ENCODE data around the gene MRPL37. TPM values are rescaled to one million over a fixed set of nuclear protein-coding genes. Genes with fewer than 3 reads are reported as not detected.

MRPL37 gene
- total and polyA plus RNA-seq, 2 donors from 2014 or later, result 47.4 to 114 TPM

DNA sequence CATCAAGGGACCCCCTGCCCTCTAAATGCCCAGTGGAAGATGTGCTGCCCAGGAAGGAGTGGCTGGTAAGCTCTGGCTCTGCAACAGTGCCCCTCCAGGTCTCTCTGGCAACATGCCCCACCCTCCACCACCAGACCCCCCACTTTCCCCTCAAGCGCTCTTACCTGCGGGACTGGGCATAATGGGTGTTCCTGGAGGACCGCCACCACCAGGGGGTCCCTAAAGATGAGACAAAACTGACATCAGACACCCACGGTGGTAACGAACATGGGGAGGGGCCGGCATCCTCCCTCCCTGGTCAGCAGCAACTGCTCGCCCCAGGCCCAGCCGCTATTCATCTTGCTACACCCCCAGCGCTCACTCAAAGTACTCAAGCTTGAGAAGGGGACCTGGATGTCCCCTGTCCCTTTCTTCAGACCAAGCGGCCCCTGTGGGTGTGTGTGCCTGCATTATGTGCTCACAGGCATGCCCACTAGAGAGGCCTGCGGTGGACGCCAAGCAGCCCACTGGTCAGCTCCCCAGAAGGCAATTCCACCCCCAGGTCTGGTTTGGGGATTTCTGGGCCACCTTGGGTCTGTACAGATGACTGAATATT lies 40.9 kb downstream of the MRPL37 start:
- Histone ChIP-seq H3K9ac (ENCODE audit: low read length in 3 of 3) (no peak overlapping the region), H3K27me3 (ENCODE audit: control insufficient read depth, insufficient read depth, low read length) (no peaks in the 10 kb centered on the region), H3K36me3 (ENCODE audit: control insufficient read depth in 2 of 3, insufficient read depth in 3 of 3, low read length in 3 of 3) (peaks cover 5 to 29% (median 15%) of the 10 kb centered on the region in 3 donors), H3K4me3 (ENCODE audit: low read length in 3 of 3) (no peak overlapping the region), H3K4me1 (ENCODE audit: control insufficient read depth in 2 of 3, insufficient read depth in 2 of 3, low read depth in 1 of 3, low read length in 3 of 3) (no peaks in the 10 kb centered on the region), H3K27ac (ENCODE audit: low read depth in 2 of 2, low read length in 2 of 2) (no peak overlapping the region), H3K9me3 (ENCODE audit: control insufficient read depth in 2 of 3, insufficient read depth in 1 of 3, low read length in 3 of 3) (no peaks in the 10 kb centered on the region)
- DNase-seq (peak in 1 of 5 donors; percentile 59), FAIRE-seq (no peak)
- TF ChIP-seq, protein P1, sequence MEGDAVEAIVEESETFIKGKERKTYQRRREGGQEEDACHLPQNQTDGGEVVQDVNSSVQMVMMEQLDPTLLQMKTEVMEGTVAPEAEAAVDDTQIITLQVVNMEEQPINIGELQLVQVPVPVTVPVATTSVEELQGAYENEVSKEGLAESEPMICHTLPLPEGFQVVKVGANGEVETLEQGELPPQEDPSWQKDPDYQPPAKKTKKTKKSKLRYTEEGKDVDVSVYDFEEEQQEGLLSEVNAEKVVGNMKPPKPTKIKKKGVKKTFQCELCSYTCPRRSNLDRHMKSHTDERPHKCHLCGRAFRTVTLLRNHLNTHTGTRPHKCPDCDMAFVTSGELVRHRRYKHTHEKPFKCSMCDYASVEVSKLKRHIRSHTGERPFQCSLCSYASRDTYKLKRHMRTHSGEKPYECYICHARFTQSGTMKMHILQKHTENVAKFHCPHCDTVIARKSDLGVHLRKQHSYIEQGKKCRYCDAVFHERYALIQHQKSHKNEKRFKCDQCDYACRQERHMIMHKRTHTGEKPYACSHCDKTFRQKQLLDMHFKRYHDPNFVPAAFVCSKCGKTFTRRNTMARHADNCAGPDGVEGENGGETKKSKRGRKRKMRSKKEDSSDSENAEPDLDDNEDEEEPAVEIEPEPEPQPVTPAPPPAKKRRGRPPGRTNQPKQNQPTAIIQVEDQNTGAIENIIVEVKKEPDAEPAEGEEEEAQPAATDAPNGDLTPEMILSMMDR (IDR thresholded peaks at IDR 0.05; ENCODE audit: borderline replicate concordance, extremely low read depth, insufficient read depth), result no peak
- intact Hi-C loops (cut with DNase I), result no loop called here

DNA sequence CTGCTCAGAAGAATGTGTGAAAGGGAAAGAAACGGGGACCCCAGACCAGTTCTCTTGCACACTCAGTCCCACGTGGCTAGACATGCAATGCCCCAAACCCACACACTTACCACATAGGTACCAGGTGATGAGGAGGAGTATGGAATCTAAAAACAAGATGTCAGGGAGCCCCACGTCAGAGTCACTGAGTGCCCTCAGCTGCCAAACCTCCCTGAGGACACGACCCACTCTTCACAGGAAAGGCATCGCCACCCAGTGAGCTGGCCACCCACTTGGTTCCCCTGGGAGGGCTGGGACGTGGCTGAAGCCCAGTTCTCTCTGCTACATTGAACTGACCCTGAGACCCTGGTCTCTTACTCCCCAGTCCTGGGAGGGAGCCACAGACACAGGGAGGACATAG lies 41.4 kb downstream of the MRPL37 start:
- FAIRE-seq, result no peak

DNA sequence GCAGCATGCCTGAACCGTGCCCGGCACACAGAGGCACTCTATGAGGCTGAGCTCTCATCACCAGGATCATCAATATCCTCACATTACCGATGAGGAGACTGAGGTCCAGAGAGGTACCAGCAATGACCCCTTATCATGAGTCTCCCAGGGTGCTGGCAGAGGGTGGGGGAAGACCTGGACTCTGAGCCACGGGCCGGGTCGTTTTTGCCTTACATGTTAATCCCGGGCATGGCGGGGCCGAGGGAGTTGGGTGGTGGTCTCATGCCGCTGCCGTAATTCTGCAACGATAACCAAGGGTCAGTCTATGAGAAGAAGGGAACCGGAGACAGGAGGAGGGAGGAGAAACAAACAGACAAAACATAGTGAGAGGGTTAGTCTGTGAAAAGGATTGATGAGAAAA lies 43.1 kb downstream of the MRPL37 start:
- Histone ChIP-seq H3K27ac (ENCODE audit: low read depth in 2 of 2, low read length in 2 of 2) (no peak overlapping the region), H3K36me3 (ENCODE audit: control insufficient read depth in 2 of 3, insufficient read depth in 3 of 3, low read length in 3 of 3) (peaks cover 0 to 23% (median 9%) of the 10 kb centered on the region in 3 donors), H3K9ac (ENCODE audit: low read length in 3 of 3) (no peak overlapping the region), H3K27me3 (ENCODE audit: control insufficient read depth, insufficient read depth, low read length) (no peaks in the 10 kb centered on the region), H3K4me3 (ENCODE audit: low read length in 3 of 3) (no peak overlapping the region), H3K9me3 (ENCODE audit: control insufficient read depth in 2 of 3, insufficient read depth in 1 of 3, low read length in 3 of 3) (no peaks in the 10 kb centered on the region), H3K4me1 (ENCODE audit: control insufficient read depth in 2 of 3, insufficient read depth in 2 of 3, low read depth in 1 of 3, low read length in 3 of 3) (no peaks in the 10 kb centered on the region)
- intact Hi-C loops (cut with DNase I), result no loop called here
- DNase-seq (peak in 1 of 5 donors; percentile 52), FAIRE-seq (no peak)
- TF ChIP-seq, protein P1 (IDR thresholded peaks at IDR 0.05; ENCODE audit: borderline replicate concordance, extremely low read depth, insufficient read depth), result no peak

More for the DNA sequence above, 41.4 kb downstream of the MRPL37 start:
- no peak overlapping the region for H3K9ac ChIP-seq (ENCODE audit: low read length in 3 of 3)
- peak in 1 of 5 donors; percentile 55 for DNase-seq
- H3K9me3 ChIP-seq (ENCODE audit: control insufficient read depth in 2 of 3, insufficient read depth in 1 of 3, low read length in 3 of 3), result no peaks in the 10 kb centered on the region
- H3K27ac ChIP-seq (ENCODE audit: low read depth in 2 of 2, low read length in 2 of 2), result no peak overlapping the region
- H3K4me3 ChIP-seq (ENCODE audit: low read length in 3 of 3), result no peak overlapping the region
- intact Hi-C loops (cut with DNase I), result no loop called here
- H3K36me3 ChIP-seq (ENCODE audit: control insufficient read depth in 2 of 3, insufficient read depth in 3 of 3, low read length in 3 of 3), result peaks cover 5 to 30% (median 16%) of the 10 kb centered on the region in 3 donors
- TF ChIP-seq, protein P1 (IDR thresholded peaks at IDR 0.05; ENCODE audit: borderline replicate concordance, extremely low read depth, insufficient read depth), result no peak
- no peaks in the 10 kb centered on the region for H3K4me1 ChIP-seq (ENCODE audit: control insufficient read depth in 2 of 3, insufficient read depth in 2 of 3, low read depth in 1 of 3, low read length in 3 of 3)
- no peaks in the 10 kb centered on the region for H3K27me3 ChIP-seq (ENCODE audit: control insufficient read depth, insufficient read depth, low read length)

- intact Hi-C loops (cut with DNase I), result no loop called here
- TF ChIP-seq, protein P1 (IDR thresholded peaks at IDR 0.05; ENCODE audit: borderline replicate concordance, extremely low read depth, insufficient read depth), result no peak
- Histone ChIP-seq H3K27me3 (ENCODE audit: control insufficient read depth, insufficient read depth, low read length) (no peaks in the 10 kb centered on the region), H3K4me1 (ENCODE audit: control insufficient read depth in 2 of 3, insufficient read depth in 2 of 3, low read depth in 1 of 3, low read length in 3 of 3) (no peaks in the 10 kb centered on the region), H3K4me3 (ENCODE audit: low read length in 3 of 3) (no peak overlapping the region), H3K9me3 (ENCODE audit: control insufficient read depth in 2 of 3, insufficient read depth in 1 of 3, low read length in 3 of 3) (no peaks in the 10 kb centered on the region), H3K27ac (ENCODE audit: low read depth in 2 of 2, low read length in 2 of 2) (no peak overlapping the region), H3K36me3 (ENCODE audit: control insufficient read depth in 2 of 3, insufficient read depth in 3 of 3, low read length in 3 of 3) (peaks cover 0 to 23% (median 12%) of the 10 kb centered on the region in 3 donors), H3K9ac (ENCODE audit: low read length in 3 of 3) (no peak overlapping the region)
- FAIRE-seq, result no peak
- DNase-seq, result no peak
These were observed 44.7 kb downstream of the MRPL37 start for GRCh38 chr1:54244655-54245054.

All from kidney (tissue), 14 donors.